Measurements from ENCODE around the gene CDX2.

The CDX2 gene

GRCh38 chr13:27979001-27979643 lies 10.0 kb upstream of the CDX2 start:
- Histone ChIP-seq H3K27ac (no peak overlapping the region), H3K4me3 (no peak overlapping the region)

- H3K27ac ChIP-seq: no peak overlapping the region
- H3K4me3 ChIP-seq: no peak overlapping the region
Observed at GRCh38 chr13:27978301-27978968, 9.3 kb upstream of the CDX2 start.

- Histone ChIP-seq H3K4me3 (no peak overlapping the region), H3K27ac (no peak overlapping the region)
Observed at GRCh38 chr13:27977476-27978300, 8.6 kb upstream of the CDX2 start.

GRCh38 chr13:27976362-27977091 lies 7.4 kb upstream of the CDX2 start:
- no peak overlapping the region for H3K4me3 ChIP-seq
- H3K27ac ChIP-seq: no peak overlapping the region

GRCh38 chr13:27975564-27976361 lies 6.6 kb upstream of the CDX2 start:
- H3K27ac ChIP-seq: no peak overlapping the region
- no peak overlapping the region for H3K4me3 ChIP-seq

- Histone ChIP-seq H3K4me3 (no peak overlapping the region), H3K27ac (no peak overlapping the region)
Observed at GRCh38 chr13:27973961-27974662, 5.0 kb upstream of the CDX2 start.

GRCh38 chr13:27973291-27973690 lies 4.2 kb upstream of the CDX2 start:
- Histone ChIP-seq H3K27ac (no peak overlapping the region), H3K4me3 (no peak overlapping the region)

- no peak overlapping the region for H3K27ac ChIP-seq
Observed at GRCh38 chr13:27972478-27972820, 3.3 kb upstream of the CDX2 start.

GRCh38 chr13:27971776-27972477 lies 2.8 kb upstream of the CDX2 start:
- Histone ChIP-seq H3K4me3 (no peak overlapping the region), H3K27ac (no peak overlapping the region)

More at GRCh38 chr13:27972478-27972820, 3.3 kb upstream of the CDX2 start:
- no peak overlapping the region for H3K4me3 ChIP-seq

GRCh38 chr13:27971236-27971645 lies 2.1 kb upstream of the CDX2 start:
- H3K4me3 ChIP-seq: no peak overlapping the region
- H3K27ac ChIP-seq: no peak overlapping the region

- H3K4me3 ChIP-seq: no peak overlapping the region
- no peak overlapping the region for H3K27ac ChIP-seq
Observed at GRCh38 chr13:27970382-27971235, 1.5 kb upstream of the CDX2 start.

GRCh38 chr13:27969866-27970229 lies 733 bp upstream of the CDX2 start:
- H3K27ac ChIP-seq: no peak overlapping the region
- H3K4me3 ChIP-seq: no peak overlapping the region

- H3K4me3 ChIP-seq: no peak overlapping the region
Observed at GRCh38 chr13:27968316-27969081, 616 bp downstream of the CDX2 start.

GRCh38 chr13:27967736-27968315 lies 1.3 kb downstream of the CDX2 start:
- H3K4me3 ChIP-seq: no peak overlapping the region
- no peak overlapping the region for H3K27ac ChIP-seq

More at GRCh38 chr13:27968316-27969081, 616 bp downstream of the CDX2 start:
- no peak overlapping the region for H3K27ac ChIP-seq

GRCh38 chr13:27967203-27967735 lies 1.8 kb downstream of the CDX2 start:
- no peak overlapping the region for H3K4me3 ChIP-seq
- H3K27ac ChIP-seq: no peak overlapping the region

GRCh38 chr13:27966641-27967202 lies 2.4 kb downstream of the CDX2 start:
- Histone ChIP-seq H3K27ac (no peak overlapping the region), H3K4me3 (no peak overlapping the region)
